ENCODE results near the gene PPFIA1. TPM values are rescaled to one million over a fixed set of nuclear protein-coding genes. Genes with fewer than 3 reads are reported as not detected.

Gene PPFIA1
- total RNA-seq, 4 donors from 2014 or later = 43.7 to 82.8 (median 69.3) TPM

DNA sequence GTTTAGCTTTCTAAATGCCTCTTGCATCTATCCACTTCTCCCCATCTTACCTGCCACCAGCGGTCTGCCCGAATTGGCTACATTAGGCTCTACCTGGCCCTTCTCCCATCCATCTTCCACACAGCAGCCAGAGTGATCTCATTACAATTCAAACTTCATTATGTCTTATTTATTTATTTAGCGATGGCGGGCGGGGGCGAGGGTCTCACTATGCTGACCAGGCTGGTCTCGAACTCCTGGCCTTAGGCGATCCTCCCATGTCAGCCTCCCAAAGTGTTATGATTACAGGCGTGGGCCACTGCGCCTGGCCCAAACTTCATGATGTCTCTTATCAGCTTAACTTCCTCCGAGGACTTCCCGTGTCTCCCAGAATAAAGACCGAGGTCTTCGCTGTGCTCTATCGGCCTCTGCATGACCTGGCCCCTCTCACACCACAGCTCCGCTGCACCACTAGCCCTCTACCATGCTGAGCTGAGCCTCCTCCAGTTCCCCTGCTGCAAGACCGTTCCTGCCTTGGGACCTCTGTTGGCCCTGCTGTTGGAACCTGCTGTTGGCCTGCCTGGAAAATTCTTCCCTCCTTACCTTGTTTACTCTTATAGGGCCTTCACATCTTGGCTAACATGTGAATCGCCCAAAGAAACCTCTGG, 127.0 kb downstream of the PPFIA1 start:
- no peak for TF ChIP-seq CTCF (IDR thresholded peaks at IDR 0.05)
- 39 to 50% methylated on average over 15 to 18 of the region's 18 CpGs for WGBS, 2 donors
- Histone ChIP-seq H3K4me3 (peak overlapping the region; percentile 91 to 98 (median 96)), H3K36me3 (no peaks in the 10 kb centered on the region), H3K4me1 (peaks cover 0 to 45% (median 20%) of the 10 kb centered on the region in 4 donors), H3K27ac (peak overlapping the region in 3 of 4 donors; percentile 48 to 94 (median 87)), H3K9me3 (no peaks in the 10 kb centered on the region), H3K27me3 (no peaks in the 10 kb centered on the region)
- DNase-seq (ENCODE audit: low spot score in 2 of 2) = no peak

DNA sequence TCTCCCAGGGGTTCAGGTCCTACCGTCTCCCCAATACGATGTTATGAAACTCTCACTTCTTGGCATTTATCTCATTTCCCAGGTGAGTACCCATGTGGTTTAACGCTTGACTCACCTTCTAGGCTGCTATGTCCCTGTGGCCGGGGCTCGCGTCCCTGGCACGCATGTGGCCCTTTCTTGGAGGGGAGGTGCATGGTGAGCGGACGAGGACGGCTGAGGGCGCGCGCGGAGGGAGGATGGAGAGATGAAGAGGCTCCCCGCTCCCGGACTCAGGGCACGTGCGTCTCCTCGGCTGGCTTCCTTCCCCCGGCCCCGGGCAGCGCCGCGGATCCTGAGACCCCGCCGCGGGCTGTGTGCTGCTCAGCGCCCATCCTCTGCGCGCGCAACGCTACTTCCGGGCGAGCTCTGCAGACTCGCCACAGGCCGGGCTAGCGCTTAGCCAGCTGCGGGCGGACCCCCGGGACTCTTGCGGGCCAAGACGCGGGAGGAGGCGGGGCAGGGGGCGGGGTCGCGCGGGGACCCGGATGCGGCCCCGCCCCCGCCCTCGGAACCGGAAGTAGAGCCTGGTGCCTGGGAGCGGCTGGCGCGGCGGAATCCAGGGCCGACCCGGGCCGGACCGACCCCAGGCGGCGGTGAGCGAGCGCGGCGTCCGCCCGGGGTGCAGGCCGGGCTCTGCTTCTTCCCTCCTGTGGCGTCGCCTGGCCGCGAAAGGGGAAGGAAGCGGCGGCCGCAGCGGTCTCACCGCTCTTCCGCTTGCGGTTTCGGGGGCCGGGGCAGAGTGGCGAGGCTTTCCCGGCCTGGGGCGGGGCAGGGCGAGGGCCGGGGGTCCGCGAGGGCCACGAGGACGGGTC, 127.7 kb downstream of the PPFIA1 start, which contains the start of gene CTTN:
Gene CTTN (plus strand): TSS at position 547 of the 851 bp plus-strand sequence. CDS start 8,769 bp downstream, outside the sequence.
- peak; percentile 69 to 77 for DNase-seq (ENCODE audit: low spot score in 2 of 2)
- Histone ChIP-seq H3K4me1 (peaks cover 0 to 45% (median 20%) of the 10 kb centered on the region in 4 donors), H3K27ac (peak within 1 kb of the TSS; percentile 65 to 94 (median 88)), H3K36me3 (no peaks in the 10 kb centered on the region), H3K27me3 (no peaks in the 10 kb centered on the region), H3K4me3 (peak within 1 kb of the TSS; percentile 91 to 98 (median 96)), H3K9me3 (no peaks in the 10 kb centered on the region)
- TF ChIP-seq POLR2A (IDR thresholded peaks at IDR 0.05) (peak in 1 of 2 donors; percentile 63), CTCF (IDR thresholded peaks at IDR 0.05) (no peak), EP300 (IDR thresholded peaks at IDR 0.05) (peak in 1 of 2 donors; percentile 62)
- WGBS, 2 donors = 1% methylated on average over 40 to 59 of the region's 93 CpGs

DNA sequence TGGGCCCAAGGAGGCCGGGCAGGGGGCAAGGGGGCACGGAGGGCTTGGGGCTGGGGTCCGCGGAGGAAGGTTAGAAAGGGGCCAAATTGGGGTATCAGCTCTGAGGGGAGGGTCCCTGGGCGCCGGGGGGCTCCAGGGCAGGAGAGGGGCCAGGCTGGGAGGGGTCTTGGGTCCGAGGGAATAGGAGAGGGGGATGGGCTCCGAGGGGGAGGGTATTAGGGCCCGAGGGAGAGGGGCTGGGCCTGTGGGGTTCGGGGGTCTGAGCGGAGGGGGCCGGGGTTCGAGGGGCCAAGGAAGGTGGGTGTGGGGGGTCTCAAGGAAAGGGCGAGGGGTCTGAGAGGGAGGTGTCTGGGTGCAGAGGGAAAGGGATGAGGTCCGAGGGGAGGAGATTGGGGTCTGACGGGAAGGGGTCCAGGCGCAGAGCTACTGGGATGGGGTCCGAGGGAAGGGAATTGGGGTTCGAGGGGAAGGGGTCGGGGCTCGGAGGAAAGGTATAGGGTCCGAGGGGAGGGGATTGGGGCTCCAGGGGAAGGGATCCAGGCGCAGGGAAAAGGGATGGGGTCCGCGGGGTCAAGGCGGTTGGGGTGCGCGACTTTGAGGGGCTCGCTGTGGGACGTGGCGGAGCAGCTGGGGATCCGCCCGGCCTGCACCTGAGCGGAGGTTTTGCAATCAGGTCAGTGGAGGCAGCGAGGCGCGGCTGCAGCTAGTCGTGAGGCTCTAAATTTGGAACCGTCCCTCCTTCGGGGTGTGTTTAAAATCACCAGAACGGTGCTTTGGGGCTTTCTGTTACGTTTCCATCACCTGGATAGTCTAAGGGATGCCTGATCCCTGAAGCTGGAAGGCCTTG, 128.6 kb downstream of the PPFIA1 start:
- 4% methylated on average over 39 to 42 of the region's 42 CpGs for WGBS, 2 donors
- TF ChIP-seq POLR2A (IDR thresholded peaks at IDR 0.05) (no peak), CTCF (IDR thresholded peaks at IDR 0.05) (no peak), EP300 (IDR thresholded peaks at IDR 0.05) (no peak)
- no peak for DNase-seq (ENCODE audit: low spot score in 2 of 2)
- Histone ChIP-seq H3K27me3 (no peaks in the 10 kb centered on the region), H3K27ac (peak overlapping the region; percentile 65 to 94 (median 88)), H3K9me3 (no peaks in the 10 kb centered on the region), H3K4me3 (peak overlapping the region; percentile 91 to 98 (median 96)), H3K36me3 (no peaks in the 10 kb centered on the region), H3K4me1 (peaks cover 0 to 45% (median 20%) of the 10 kb centered on the region in 4 donors)

DNA sequence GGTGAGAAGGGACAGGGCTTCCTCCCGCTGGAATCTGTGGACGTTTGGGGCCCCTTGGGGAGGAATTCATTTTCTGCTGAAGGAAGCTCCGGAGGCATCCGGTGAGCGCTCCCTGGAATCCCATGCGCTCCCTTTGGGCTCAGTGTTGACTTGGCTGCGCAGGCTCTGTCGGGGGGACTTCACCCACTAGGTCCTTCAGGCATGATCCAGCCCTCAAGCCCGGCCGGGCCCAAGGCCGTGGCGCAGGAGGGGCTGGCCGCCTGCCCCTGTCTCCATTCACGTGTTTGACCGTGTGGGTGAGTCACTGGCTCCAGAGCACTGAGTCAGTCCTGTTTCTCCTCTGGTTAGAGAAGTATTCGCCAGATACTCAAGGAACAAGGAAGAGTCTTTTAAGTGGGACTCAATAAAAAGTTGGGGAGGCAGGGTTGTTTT, 129.2 kb downstream of the PPFIA1 start:
- Histone ChIP-seq H3K4me1 (peaks cover 0 to 45% (median 20%) of the 10 kb centered on the region in 4 donors), H3K9me3 (no peaks in the 10 kb centered on the region), H3K36me3 (no peaks in the 10 kb centered on the region), H3K27me3 (no peaks in the 10 kb centered on the region), H3K4me3 (peak overlapping the region; percentile 91 to 98 (median 96)), H3K27ac (peak overlapping the region; percentile 65 to 94 (median 88))
- TF ChIP-seq CTCF (IDR thresholded peaks at IDR 0.05) (no peak), POLR2A (IDR thresholded peaks at IDR 0.05) (peak in 1 of 2 donors; percentile 36), EP300 (IDR thresholded peaks at IDR 0.05) (peak in 1 of 2 donors; percentile 82)
- WGBS, 2 donors = 4 to 13% methylated on average over 15 to 16 of the region's 16 CpGs
- DNase-seq (ENCODE audit: low spot score in 2 of 2) = peak; percentile 50 to 78
